ENCODE data around the gene HSF5. TPM values are rescaled to one million over a fixed set of nuclear protein-coding genes. Genes with fewer than 3 reads are reported as not detected.
"Not testable (repeated sequence)": the region's sequence is repeated elsewhere in the genome, so short reads cannot be mapped to it uniquely, and the experiment has no call there.

HSF5 gene
- total RNA-seq, 1 donor from 2014 or later, result 0.09 TPM

DNA sequence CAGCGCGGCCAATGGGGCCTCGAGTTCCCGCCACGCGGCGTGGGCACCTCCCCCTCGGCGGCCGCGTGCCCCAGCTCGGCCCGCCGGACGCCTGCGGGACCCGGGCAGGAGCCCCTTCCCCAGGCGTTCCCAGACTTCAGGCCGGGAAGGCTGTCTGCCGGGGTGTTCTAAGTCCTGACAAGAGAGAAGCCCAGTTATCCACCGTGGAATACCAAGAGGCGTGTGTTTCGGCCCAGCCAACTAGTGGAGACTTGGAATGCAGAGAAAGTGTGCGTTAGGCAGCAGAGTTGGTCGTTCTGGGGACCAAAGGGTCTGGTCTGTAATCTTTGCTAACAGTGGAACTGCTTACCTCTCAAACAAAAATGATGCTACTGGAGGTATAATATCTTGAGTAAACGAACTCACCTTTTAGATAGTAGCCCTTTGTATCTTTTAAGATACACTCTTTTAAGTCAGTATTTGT is 251 bp upstream of the HSF5 start:
- no peaks in the 10 kb centered on the region for H3K27me3 Mint-ChIP-seq (ENCODE audit: low read depth)
- H3K9me3 Mint-ChIP-seq, result no peaks in the 10 kb centered on the region
- TF ChIP-seq CTCF (IDR thresholded peaks at IDR 0.05; ENCODE audit: unreplicated experiment), result no peak
- no peaks in the 10 kb centered on the region for H3K4me1 Mint-ChIP-seq
- no peak overlapping the region for H3K4me3 Mint-ChIP-seq
- no peak overlapping the region for H3K27ac Mint-ChIP-seq
- DNase-seq (ENCODE audit: low spot score in 2 of 2, unreplicated experiment in 2 of 2), result no peak
- peaks cover 33% of the 10 kb centered on the region for H3K36me3 Mint-ChIP-seq

GRCh38 chr17:58484600-58484999 is 3.6 kb downstream of the HSF5 start:
- no peak overlapping the region for H3K27ac Mint-ChIP-seq
- no peak for DNase-seq (ENCODE audit: low spot score in 2 of 2, unreplicated experiment in 2 of 2)
- H3K4me1 Mint-ChIP-seq, result no peaks in the 10 kb centered on the region
- no peak for TF ChIP-seq CTCF (IDR thresholded peaks at IDR 0.05; ENCODE audit: unreplicated experiment)
- H3K9me3 Mint-ChIP-seq, result no peaks in the 10 kb centered on the region
- H3K4me3 Mint-ChIP-seq, result no peak overlapping the region
- peaks cover 15% of the 10 kb centered on the region for H3K36me3 Mint-ChIP-seq
- peaks cover 2% of the 10 kb centered on the region for H3K27me3 Mint-ChIP-seq (ENCODE audit: low read depth)

GRCh38 chr17:58481798-58482197 is 6.4 kb downstream of the HSF5 start:
- not testable (repeated sequence) for H3K9me3 Mint-ChIP-seq; H3K4me1 Mint-ChIP-seq; H3K36me3 Mint-ChIP-seq; H3K27me3 Mint-ChIP-seq (ENCODE audit: low read depth); H3K4me3 Mint-ChIP-seq; H3K27ac Mint-ChIP-seq; DNase-seq (ENCODE audit: low spot score in 2 of 2, unreplicated experiment in 2 of 2)

DNA sequence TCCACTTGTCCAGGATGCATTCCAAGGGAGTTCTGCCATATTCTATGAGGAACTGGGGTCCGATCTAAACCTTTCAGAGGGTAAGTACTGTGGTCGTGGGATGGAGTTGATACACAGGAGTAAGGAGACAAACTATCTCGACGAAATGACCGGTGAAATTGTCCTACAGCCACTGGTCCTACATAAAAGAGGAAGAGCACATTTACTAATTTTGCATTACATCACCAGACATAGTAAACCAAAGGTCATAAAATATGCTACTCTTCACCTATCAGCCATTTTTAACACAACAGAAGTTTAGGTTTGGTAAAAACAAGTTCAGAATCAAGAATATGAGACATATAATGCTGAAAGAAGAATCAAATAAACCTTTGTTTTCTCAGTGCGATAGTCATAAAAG is 8.1 kb downstream of the HSF5 start:
- Mint-ChIP-seq H3K4me3 (no peak overlapping the region), H3K36me3 (no peaks in the 10 kb centered on the region), H3K27me3 (ENCODE audit: low read depth) (peaks cover 2% of the 10 kb centered on the region), H3K9me3 (no peaks in the 10 kb centered on the region), H3K27ac (no peak overlapping the region), H3K4me1 (no peaks in the 10 kb centered on the region)
- no peak for DNase-seq (ENCODE audit: low spot score in 2 of 2, unreplicated experiment in 2 of 2)
- no peak for TF ChIP-seq CTCF (IDR thresholded peaks at IDR 0.05; ENCODE audit: unreplicated experiment)

DNA sequence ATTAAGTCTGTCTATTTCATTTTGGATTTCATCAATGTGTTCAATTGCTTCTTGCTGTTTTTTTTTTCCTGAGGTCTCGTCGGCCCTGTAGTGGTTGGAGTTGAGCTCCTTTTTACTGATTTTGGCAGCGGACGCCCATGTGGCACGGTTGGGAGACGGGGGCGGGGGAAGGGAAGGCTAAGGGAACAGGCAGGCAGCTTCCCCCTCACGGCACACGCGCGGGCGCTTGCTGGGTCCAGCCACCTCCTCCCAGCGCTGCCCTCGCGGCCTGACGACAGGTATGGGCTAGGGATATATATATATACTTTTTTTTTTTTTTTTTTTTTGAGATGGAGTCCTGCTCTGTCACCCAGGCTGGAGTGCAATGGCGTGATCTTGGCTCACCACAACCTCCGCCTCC is 11.4 kb downstream of the HSF5 start:
- no peak overlapping the region for H3K4me3 Mint-ChIP-seq
- H3K27me3 Mint-ChIP-seq (ENCODE audit: low read depth), result peaks cover 6% of the 10 kb centered on the region
- DNase-seq (ENCODE audit: low spot score in 2 of 2, unreplicated experiment in 2 of 2), result no peak
- H3K4me1 Mint-ChIP-seq, result no peaks in the 10 kb centered on the region
- no peak for TF ChIP-seq CTCF (IDR thresholded peaks at IDR 0.05; ENCODE audit: unreplicated experiment)
- H3K36me3 Mint-ChIP-seq, result no peaks in the 10 kb centered on the region
- no peak overlapping the region for H3K27ac Mint-ChIP-seq
- H3K9me3 Mint-ChIP-seq, result no peaks in the 10 kb centered on the region

DNA sequence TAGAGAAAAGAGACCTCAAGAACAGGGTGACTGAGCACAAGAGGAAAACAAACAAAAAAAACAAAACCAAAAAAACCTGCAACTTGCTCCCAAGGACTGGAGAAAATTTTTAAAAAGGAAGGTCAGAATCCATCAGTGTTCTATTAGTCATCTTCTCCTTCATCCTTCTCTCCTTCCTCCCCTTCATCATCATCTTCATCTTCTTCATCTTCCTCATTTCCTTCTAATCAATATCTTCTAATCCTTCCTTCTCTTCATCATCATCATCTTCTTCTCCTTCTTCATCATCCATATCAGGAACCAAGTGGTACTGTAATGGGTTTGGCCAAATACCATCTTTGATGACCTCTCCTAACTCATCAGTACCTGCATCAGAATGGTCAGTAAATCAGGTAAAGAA is 12.2 kb downstream of the HSF5 start:
- Mint-ChIP-seq H3K4me3 (no peak overlapping the region), H3K27ac (no peak overlapping the region)

More for the DNA sequence above, 12.2 kb downstream of the HSF5 start:
- Mint-ChIP-seq H3K36me3 (no peaks in the 10 kb centered on the region), H3K27me3 (ENCODE audit: low read depth) (peaks cover 7% of the 10 kb centered on the region), H3K9me3 (no peaks in the 10 kb centered on the region), H3K4me1 (no peaks in the 10 kb centered on the region)
- DNase-seq (ENCODE audit: low spot score in 2 of 2, unreplicated experiment in 2 of 2), result no peak
- TF ChIP-seq CTCF (IDR thresholded peaks at IDR 0.05; ENCODE audit: unreplicated experiment), result no peak
